Measurements from ENCODE around the gene ANO7.

ANO7 gene

GRCh38 chr2:241214209-241214608, 25.7 kb downstream of the ANO7 start:
- no peak for DNase-seq

- DNase-seq = no peak
Measured at GRCh38 chr2:241214766-241215165, 26.3 kb downstream of the ANO7 start.

GRCh38 chr2:241215421-241215820, 26.9 kb downstream of the ANO7 start:
- DNase-seq = no peak

- no peak for DNase-seq
Measured at GRCh38 chr2:241216211-241216761, 27.8 kb downstream of the ANO7 start.

- DNase-seq = peak; percentile 47
Measured at GRCh38 chr2:241217320-241218031, 29.0 kb downstream of the ANO7 start.

GRCh38 chr2:241218131-241219029, 29.9 kb downstream of the ANO7 start:
- no peak for DNase-seq

GRCh38 chr2:241219030-241219382, 30.5 kb downstream of the ANO7 start:
- DNase-seq = no peak

- DNase-seq = no peak
Measured at GRCh38 chr2:241219856-241220356, 31.4 kb downstream of the ANO7 start.

GRCh38 chr2:241223211-241224017, 34.9 kb downstream of the ANO7 start:
- no peak for DNase-seq

GRCh38 chr2:241224018-241224850, 35.8 kb downstream of the ANO7 start:
- no peak for DNase-seq

- no peak for DNase-seq
Measured at GRCh38 chr2:241224851-241225438, 36.5 kb downstream of the ANO7 start.

- no peak for DNase-seq
Measured at GRCh38 chr2:241225545-241225944, 37.1 kb downstream of the ANO7 start.

GRCh38 chr2:241225983-241226382, 37.5 kb downstream of the ANO7 start:
- DNase-seq = no peak

GRCh38 chr2:241226723-241227572, 38.5 kb downstream of the ANO7 start:
- no peak for DNase-seq

GRCh38 chr2:241227594-241227993, 39.1 kb downstream of the ANO7 start:
- DNase-seq = no peak

GRCh38 chr2:241228081-241228859, 39.8 kb downstream of the ANO7 start:
- DNase-seq = no peak

- DNase-seq = no peak
Measured at GRCh38 chr2:241228860-241229516, 40.5 kb downstream of the ANO7 start.

GRCh38 chr2:241229563-241230401, 41.3 kb downstream of the ANO7 start:
- DNase-seq = no peak
